Astrocyte of the cerebellum (primary cell): Measurements from ENCODE around the gene C10orf90.
A peak's percentile ranks its signal among the peaks of the same experiment; 100 is the strongest.

ENCODE experiments used
- DNase-seq: peaks from one replicate; pipeline ENCODE4 v3.0.0-alpha.2; 2011; ENCODE audit warnings: low read depth
- H3K4me3 ChIP-seq: 2 replicates; pipeline ENCODE4 v1.5.1; 2011; ENCODE audit warnings: mild to moderate bottlenecking, low read depth, low read length, moderate library complexity
- CTCF ChIP-seq: IDR thresholded peaks from 2 replicates; pipeline ENCODE4 v1.5.1; 2012; ENCODE audit warnings: low read length, low read depth, moderate library complexity, mild to moderate bottlenecking; ENCODE audit errors: missing control alignments
- in situ Hi-C: cut with HindIII; loops from 2 replicates; pipeline ENCODE4 v1.10.0; 2017; ENCODE audit warnings: low sequenced_read_pairs

Gene C10orf90

GRCh38 chr10:126668505-126668904, 2.0 kb downstream of the C10orf90 start:
- DNase-seq = no peak
- in situ Hi-C loops = no loop called here
- H3K4me3 ChIP-seq = no peak overlapping the region
- TF ChIP-seq CTCF = no peak

- no peak overlapping the region for H3K4me3 ChIP-seq
- no peak for TF ChIP-seq CTCF
- in situ Hi-C loops = no loop called here
- DNase-seq = no peak
Measured at GRCh38 chr10:126667568-126667967, 2.9 kb downstream of the C10orf90 start.

GRCh38 chr10:126665207-126665606, 5.3 kb downstream of the C10orf90 start:
- in situ Hi-C loops = no loop called here
- TF ChIP-seq CTCF = no peak
- no peak overlapping the region for H3K4me3 ChIP-seq
- no peak for DNase-seq

- TF ChIP-seq CTCF = no peak
- no peak overlapping the region for H3K4me3 ChIP-seq
- peak; percentile 23 for DNase-seq
- in situ Hi-C loops = no loop called here
Measured at GRCh38 chr10:126663880-126664279, 6.6 kb downstream of the C10orf90 start.

- TF ChIP-seq CTCF = no peak
- in situ Hi-C loops = no loop called here
- DNase-seq = peak; percentile 22
- H3K4me3 ChIP-seq = no peak overlapping the region
Measured at GRCh38 chr10:126663328-126663727, 7.2 kb downstream of the C10orf90 start.

GRCh38 chr10:126661841-126662515, 8.5 kb downstream of the C10orf90 start:
- no peak overlapping the region for H3K4me3 ChIP-seq
- no peak for DNase-seq
- TF ChIP-seq CTCF = no peak
- in situ Hi-C loops = no loop called here
